Measurements from ENCODE around the gene PRR19. TPM values are rescaled to one million over a fixed set of nuclear protein-coding genes. Genes with fewer than 3 reads are reported as not detected.
A peak's percentile ranks its signal among the peaks of the same experiment; 100 is the strongest.
"Not testable (repeated sequence)": the region's sequence is repeated elsewhere in the genome, so short reads cannot be mapped to it uniquely, and the experiment has no call there.

The PRR19 gene
- total and polyA plus RNA-seq, 4 donors = 0.27 to 0.43 (median 0.42) TPM; not detected in 1

DNA sequence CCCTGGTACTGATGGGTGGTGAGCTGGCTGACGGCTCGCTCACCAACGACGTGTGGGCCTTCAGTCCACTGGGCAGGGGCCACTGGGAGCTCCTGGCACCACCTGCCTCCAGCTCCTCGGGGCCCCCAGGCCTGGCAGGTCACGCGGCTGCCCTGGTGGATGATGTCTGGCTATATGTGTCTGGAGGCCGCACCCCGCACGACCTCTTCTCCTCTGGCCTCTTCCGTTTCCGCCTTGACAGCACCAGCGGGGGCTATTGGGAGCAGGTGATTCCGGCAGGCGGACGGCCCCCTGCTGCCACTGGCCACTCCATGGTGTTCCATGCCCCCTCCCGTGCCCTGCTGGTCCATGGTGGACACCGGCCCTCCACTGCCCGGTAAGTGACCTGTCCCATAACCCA is 34.0 kb downstream of the PRR19 start:
- no peak overlapping the region for H3K4me3 ChIP-seq (ENCODE audit: low read depth in 1 of 3, low read length in 3 of 3)
- H3K27me3 ChIP-seq (ENCODE audit: control insufficient read depth in 4 of 4, insufficient read depth in 4 of 4, low read length in 3 of 4) = no peaks in the 10 kb centered on the region
- H3K9me3 ChIP-seq (ENCODE audit: control insufficient read depth in 4 of 4, low read length in 3 of 4) = no peaks in the 10 kb centered on the region
- TF ChIP-seq YY1 (IDR thresholded peaks at IDR 0.05) = no peak
- H3K36me3 ChIP-seq (ENCODE audit: control insufficient read depth in 4 of 4, insufficient read depth in 3 of 4, low read depth in 1 of 4, low read length in 3 of 4) = peaks cover 2 to 22% (median 9%) of the 10 kb centered on the region in 4 donors
- no peak for DNase-seq (ENCODE audit: low spot score)
- H3K27ac ChIP-seq (ENCODE audit: low read depth in 1 of 2, low read length in 2 of 2) = no peak overlapping the region
- WGBS = 94% methylated on average over 19 of the region's 19 CpGs
- H3K9ac ChIP-seq (ENCODE audit: low read depth in 1 of 2, low read length in 2 of 2) = no peak overlapping the region
- H3K4me1 ChIP-seq (ENCODE audit: control insufficient read depth in 4 of 4, insufficient read depth in 4 of 4, low read length in 3 of 4) = no peaks in the 10 kb centered on the region

DNA sequence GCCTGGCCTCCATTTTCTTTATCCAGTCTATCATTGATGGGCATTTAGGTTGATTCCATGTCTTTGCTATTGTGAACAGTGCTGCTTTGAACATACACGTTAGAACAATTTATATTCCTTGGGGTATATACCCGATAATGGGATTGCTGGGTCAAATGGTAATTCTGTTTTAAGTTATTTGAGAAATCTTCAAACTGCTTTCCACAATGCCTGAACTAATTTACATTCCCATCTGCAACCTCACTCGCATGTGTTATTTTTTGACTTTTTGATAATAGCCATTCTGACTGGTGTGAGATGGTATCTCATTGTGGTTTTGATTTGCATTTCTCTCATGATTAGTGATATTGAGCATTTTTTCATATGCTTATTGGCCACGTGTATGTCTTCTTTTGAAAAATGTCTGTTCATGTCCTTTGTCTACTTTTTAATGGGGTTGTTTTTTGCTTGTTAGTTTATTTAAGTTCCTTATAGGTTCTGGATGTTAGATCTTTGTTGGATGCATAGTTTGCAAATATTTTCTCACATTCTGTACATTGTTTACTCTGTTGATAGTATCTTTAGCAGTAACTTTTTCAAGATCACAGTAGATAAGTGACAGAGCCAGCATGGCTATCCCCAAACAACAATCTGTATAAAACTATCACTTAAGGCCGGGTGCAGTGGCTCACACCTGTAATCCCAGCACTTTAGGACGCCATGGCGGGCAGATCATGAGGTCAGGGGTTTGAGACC is 37.4 kb downstream of the PRR19 start:
- WGBS = 93% methylated on average over 7 of the region's 7 CpGs
- H3K27me3 ChIP-seq (ENCODE audit: control insufficient read depth in 4 of 4, insufficient read depth in 4 of 4, low read length in 3 of 4); H3K4me1 ChIP-seq (ENCODE audit: control insufficient read depth in 4 of 4, insufficient read depth in 4 of 4, low read length in 3 of 4); H3K9ac ChIP-seq (ENCODE audit: low read depth in 1 of 2, low read length in 2 of 2); DNase-seq (ENCODE audit: low spot score); H3K4me3 ChIP-seq (ENCODE audit: low read depth in 1 of 3, low read length in 3 of 3); H3K27ac ChIP-seq (ENCODE audit: low read depth in 1 of 2, low read length in 2 of 2); H3K9me3 ChIP-seq (ENCODE audit: control insufficient read depth in 4 of 4, low read length in 3 of 4): not testable (repeated sequence)
- peaks cover 4 to 27% (median 11%) of the 10 kb centered on the region in 4 donors for H3K36me3 ChIP-seq (ENCODE audit: control insufficient read depth in 4 of 4, insufficient read depth in 3 of 4, low read depth in 1 of 4, low read length in 3 of 4)

GRCh38 chr19:42339922-42340321 is 38.0 kb downstream of the PRR19 start:
- H3K9me3 ChIP-seq (ENCODE audit: control insufficient read depth in 4 of 4, low read length in 3 of 4); DNase-seq (ENCODE audit: low spot score); H3K27me3 ChIP-seq (ENCODE audit: control insufficient read depth in 4 of 4, insufficient read depth in 4 of 4, low read length in 3 of 4); H3K9ac ChIP-seq (ENCODE audit: low read depth in 1 of 2, low read length in 2 of 2); H3K27ac ChIP-seq (ENCODE audit: low read depth in 1 of 2, low read length in 2 of 2); H3K4me1 ChIP-seq (ENCODE audit: control insufficient read depth in 4 of 4, insufficient read depth in 4 of 4, low read length in 3 of 4); H3K4me3 ChIP-seq (ENCODE audit: low read depth in 1 of 3, low read length in 3 of 3): not testable (repeated sequence)
- H3K36me3 ChIP-seq (ENCODE audit: control insufficient read depth in 4 of 4, insufficient read depth in 3 of 4, low read depth in 1 of 4, low read length in 3 of 4) = peaks cover 4 to 26% (median 9%) of the 10 kb centered on the region in 4 donors
- WGBS = 97% methylated on average over 4 of the region's 4 CpGs

DNA sequence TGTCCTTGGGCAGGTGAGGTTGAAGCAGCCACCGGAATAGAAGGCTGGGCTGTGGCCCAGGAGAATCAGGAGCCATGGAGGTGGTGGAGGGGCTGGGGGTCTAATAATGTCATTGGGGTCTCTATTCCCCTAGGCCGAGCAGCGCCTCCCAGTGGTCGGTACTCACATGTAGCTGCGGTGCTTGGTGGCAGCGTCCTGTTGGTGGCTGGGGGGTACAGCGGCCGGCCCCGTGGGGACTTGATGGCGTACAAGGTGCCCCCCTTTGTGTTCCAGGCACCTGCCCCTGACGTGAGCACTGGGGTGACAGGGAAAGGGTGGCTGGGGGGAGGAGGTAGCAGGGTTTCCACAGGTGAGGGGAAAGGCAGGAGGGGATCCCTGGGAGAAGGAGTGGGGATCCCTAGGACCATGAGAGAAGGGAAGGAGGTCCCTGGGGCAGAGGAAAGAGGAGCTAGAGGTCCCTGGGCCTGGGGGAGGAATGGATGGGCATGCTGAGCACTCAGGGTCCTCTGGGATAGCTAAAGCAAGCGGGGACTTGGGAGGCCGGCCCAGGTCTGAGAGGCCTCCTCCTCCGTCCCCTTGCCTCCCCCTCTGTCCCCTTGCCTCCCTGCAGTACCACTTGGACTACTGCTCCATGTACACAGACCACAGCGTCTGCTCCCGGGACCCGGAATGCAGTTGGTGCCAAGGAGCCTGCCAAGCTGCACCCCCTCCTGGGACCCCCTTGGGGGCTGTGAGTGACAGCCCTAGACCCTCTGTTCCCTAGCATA is 41.6 kb downstream of the PRR19 start:
- H3K27me3 ChIP-seq (ENCODE audit: control insufficient read depth in 4 of 4, insufficient read depth in 4 of 4, low read length in 3 of 4) = no peaks in the 10 kb centered on the region
- H3K9me3 ChIP-seq (ENCODE audit: control insufficient read depth in 4 of 4, low read length in 3 of 4) = no peaks in the 10 kb centered on the region
- no peaks in the 10 kb centered on the region for H3K4me1 ChIP-seq (ENCODE audit: control insufficient read depth in 4 of 4, insufficient read depth in 4 of 4, low read length in 3 of 4)
- 93% methylated on average over 17 of the region's 17 CpGs for WGBS
- no peak overlapping the region for H3K4me3 ChIP-seq (ENCODE audit: low read depth in 1 of 3, low read length in 3 of 3)
- H3K36me3 ChIP-seq (ENCODE audit: control insufficient read depth in 4 of 4, insufficient read depth in 3 of 4, low read depth in 1 of 4, low read length in 3 of 4) = peaks cover 2 to 12% (median 3%) of the 10 kb centered on the region in 4 donors
- TF ChIP-seq, protein P1, sequence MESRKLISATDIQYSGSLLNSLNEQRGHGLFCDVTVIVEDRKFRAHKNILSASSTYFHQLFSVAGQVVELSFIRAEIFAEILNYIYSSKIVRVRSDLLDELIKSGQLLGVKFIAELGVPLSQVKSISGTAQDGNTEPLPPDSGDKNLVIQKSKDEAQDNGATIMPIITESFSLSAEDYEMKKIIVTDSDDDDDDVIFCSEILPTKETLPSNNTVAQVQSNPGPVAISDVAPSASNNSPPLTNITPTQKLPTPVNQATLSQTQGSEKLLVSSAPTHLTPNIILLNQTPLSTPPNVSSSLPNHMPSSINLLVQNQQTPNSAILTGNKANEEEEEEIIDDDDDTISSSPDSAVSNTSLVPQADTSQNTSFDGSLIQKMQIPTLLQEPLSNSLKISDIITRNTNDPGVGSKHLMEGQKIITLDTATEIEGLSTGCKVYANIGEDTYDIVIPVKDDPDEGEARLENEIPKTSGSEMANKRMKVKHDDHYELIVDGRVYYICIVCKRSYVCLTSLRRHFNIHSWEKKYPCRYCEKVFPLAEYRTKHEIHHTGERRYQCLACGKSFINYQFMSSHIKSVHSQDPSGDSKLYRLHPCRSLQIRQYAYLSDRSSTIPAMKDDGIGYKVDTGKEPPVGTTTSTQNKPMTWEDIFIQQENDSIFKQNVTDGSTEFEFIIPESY (IDR thresholded peaks at IDR 0.05) = no peak
- TF ChIP-seq, protein P2, sequence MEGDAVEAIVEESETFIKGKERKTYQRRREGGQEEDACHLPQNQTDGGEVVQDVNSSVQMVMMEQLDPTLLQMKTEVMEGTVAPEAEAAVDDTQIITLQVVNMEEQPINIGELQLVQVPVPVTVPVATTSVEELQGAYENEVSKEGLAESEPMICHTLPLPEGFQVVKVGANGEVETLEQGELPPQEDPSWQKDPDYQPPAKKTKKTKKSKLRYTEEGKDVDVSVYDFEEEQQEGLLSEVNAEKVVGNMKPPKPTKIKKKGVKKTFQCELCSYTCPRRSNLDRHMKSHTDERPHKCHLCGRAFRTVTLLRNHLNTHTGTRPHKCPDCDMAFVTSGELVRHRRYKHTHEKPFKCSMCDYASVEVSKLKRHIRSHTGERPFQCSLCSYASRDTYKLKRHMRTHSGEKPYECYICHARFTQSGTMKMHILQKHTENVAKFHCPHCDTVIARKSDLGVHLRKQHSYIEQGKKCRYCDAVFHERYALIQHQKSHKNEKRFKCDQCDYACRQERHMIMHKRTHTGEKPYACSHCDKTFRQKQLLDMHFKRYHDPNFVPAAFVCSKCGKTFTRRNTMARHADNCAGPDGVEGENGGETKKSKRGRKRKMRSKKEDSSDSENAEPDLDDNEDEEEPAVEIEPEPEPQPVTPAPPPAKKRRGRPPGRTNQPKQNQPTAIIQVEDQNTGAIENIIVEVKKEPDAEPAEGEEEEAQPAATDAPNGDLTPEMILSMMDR (IDR thresholded peaks at IDR 0.05; ENCODE audit: low read depth, low read length, missing input control) = peak; percentile 3
- no peak overlapping the region for H3K27ac ChIP-seq (ENCODE audit: low read depth in 1 of 2, low read length in 2 of 2)
- H3K9ac ChIP-seq (ENCODE audit: low read depth in 1 of 2, low read length in 2 of 2) = no peak overlapping the region
- DNase-seq (ENCODE audit: low spot score) = no peak
